ENCODE results near the gene C1orf167.

DNA sequence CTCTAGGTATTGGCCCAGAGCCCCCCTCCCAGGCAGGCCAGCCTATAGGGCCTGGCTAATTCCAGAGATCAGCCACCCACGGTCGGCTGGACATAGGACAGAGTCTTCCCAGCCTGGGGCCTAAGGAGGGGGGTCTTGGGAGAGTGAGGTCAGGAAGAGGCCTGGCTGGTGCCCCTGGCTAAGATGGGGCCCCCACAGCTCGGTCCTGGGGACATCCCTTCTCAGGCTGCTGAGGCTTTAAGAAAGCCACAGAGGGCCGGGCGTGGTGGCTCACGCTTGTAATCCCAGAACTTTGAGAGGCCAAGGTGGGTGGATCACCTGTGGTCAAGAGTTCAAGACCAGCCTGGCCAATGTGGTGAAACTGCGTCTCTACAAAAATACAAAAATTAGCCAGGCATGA is 2.5 kb downstream of the C1orf167 start:
- TF ChIP-seq, protein P1, sequence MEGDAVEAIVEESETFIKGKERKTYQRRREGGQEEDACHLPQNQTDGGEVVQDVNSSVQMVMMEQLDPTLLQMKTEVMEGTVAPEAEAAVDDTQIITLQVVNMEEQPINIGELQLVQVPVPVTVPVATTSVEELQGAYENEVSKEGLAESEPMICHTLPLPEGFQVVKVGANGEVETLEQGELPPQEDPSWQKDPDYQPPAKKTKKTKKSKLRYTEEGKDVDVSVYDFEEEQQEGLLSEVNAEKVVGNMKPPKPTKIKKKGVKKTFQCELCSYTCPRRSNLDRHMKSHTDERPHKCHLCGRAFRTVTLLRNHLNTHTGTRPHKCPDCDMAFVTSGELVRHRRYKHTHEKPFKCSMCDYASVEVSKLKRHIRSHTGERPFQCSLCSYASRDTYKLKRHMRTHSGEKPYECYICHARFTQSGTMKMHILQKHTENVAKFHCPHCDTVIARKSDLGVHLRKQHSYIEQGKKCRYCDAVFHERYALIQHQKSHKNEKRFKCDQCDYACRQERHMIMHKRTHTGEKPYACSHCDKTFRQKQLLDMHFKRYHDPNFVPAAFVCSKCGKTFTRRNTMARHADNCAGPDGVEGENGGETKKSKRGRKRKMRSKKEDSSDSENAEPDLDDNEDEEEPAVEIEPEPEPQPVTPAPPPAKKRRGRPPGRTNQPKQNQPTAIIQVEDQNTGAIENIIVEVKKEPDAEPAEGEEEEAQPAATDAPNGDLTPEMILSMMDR (IDR thresholded peaks at IDR 0.05) = no peak
- no peak for TF ChIP-seq POLR2A (IDR thresholded peaks at IDR 0.05)

Data from uterus (tissue), 2 donors.